Cardiac fibroblast (primary cell): ENCODE measurements around the gene FSD1L.

Source experiments
- DNase-seq, 2 donors: peaks; one replicate each; pipeline versions ENCODE4 v3.0.0 to v3.0.0-alpha.2; 2010; ENCODE audit warnings: low read depth in 2 of 2
- H3K4me3 ChIP-seq, 2 donors: replicated peaks in 1 of 2; 1 replicate in 1 of 2; 2 replicates in 1 of 2; pipeline ENCODE4 v1.5.1; 2011; ENCODE audit warnings: low read depth in 2 of 2, low read length in 2 of 2, mild to moderate bottlenecking in 2 of 2, moderate library complexity in 1 of 2
- CTCF ChIP-seq: IDR thresholded peaks from one replicate; pipeline ENCODE4 v1.5.1; 2011; ENCODE audit warnings: low read depth, mild to moderate bottlenecking, low read length, inconsistent platforms

FSD1L gene

DNA sequence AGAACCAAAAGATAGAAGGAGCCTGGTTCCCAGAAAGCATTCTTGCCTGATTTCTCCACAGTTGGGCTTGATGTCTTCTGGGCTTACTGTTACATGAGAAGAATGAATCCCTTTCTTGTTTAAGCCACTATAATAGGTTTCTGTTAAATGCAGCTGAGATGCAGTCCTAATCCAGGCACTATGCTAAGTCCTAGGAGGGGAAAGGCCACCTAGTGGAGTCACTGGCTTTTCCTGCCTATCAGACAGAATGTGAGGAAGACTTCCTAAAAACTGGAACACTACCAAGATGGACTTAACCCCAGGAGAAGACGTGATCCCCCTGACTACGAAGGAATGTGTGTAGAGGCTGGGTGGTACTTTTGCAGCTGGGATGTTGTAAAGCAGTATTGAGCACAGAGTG, 34.3 kb upstream of the FSD1L start:
- peak; percentile 34 for TF ChIP-seq CTCF
- DNase-seq, result peak; percentile 45 to 60
- H3K4me3 ChIP-seq, result no peak overlapping the region

DNA sequence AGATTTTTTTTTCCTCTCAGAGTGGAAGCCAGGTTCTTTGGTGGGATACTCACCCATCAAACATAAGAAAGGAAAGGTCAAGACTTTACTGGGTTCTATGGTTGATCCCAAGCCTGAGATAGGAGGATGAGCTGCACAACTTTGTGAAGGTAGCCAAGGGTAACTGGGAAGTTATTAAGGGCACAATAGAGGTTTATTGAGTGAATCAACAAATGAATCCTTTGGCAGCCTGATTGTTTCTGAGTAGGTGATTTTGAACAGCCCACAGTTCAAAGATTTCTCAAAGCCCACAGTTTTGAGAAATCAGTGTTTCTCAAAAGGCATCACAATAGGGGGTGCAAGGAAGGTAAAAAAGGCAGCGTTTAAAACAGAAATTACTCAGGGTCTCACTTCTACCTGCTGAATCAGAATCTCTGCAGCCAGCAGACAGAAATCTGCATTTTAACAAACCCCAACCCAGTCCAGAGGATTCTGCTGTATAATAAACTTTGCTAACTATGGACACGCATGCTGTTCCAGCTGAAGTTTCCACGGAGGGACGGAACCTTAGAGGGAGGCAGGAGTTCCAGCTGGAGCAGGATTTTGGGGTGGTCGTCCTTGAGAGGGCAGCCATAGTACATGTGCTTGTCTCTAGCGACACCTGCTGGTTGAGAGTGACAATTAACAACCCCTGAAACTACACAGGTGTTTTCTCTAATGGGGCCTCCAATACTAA, 32.7 kb upstream of the FSD1L start:
- no peak overlapping the region for H3K4me3 ChIP-seq
- peak; percentile 83 for TF ChIP-seq CTCF
- DNase-seq, result peak; percentile 68 to 69

DNA sequence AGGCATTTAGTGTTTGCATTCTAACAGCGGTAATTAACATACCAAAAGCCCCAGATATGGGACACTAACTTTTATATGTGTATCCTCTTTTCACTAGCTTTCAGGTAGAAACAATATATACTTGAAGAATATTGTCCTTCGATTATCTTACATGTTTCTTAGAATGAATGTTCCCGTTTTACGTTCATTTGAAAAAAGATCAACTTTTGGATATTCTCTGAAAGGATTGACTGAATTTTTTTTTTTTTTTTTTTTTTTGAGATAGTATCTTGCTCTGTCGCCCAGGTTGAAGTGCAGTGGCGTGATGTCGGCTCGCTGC, 32.2 kb upstream of the FSD1L start:
- DNase-seq, result no peak
- H3K4me3 ChIP-seq, result no peak overlapping the region
- TF ChIP-seq CTCF, result no peak

DNA sequence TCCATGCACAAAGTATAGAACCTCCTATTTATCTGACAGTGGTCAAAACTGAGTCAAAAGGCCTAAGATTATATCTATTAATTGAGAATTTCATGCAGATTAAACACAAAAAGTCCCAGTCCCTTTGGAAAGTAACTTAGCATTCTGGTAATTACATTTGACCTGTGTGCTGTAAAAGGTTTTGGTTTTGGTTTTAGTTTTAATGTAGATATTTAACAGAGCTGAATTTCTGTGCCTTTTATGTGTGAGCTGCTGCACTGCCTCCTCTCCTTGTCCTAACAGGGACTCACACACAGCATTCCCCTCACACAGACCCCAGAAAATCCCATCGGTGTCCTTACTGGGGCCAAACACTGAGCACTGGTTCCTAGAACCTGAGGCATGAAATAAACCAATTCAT, 31.0 kb upstream of the FSD1L start:
- TF ChIP-seq CTCF, result no peak
- DNase-seq, result no peak

DNA sequence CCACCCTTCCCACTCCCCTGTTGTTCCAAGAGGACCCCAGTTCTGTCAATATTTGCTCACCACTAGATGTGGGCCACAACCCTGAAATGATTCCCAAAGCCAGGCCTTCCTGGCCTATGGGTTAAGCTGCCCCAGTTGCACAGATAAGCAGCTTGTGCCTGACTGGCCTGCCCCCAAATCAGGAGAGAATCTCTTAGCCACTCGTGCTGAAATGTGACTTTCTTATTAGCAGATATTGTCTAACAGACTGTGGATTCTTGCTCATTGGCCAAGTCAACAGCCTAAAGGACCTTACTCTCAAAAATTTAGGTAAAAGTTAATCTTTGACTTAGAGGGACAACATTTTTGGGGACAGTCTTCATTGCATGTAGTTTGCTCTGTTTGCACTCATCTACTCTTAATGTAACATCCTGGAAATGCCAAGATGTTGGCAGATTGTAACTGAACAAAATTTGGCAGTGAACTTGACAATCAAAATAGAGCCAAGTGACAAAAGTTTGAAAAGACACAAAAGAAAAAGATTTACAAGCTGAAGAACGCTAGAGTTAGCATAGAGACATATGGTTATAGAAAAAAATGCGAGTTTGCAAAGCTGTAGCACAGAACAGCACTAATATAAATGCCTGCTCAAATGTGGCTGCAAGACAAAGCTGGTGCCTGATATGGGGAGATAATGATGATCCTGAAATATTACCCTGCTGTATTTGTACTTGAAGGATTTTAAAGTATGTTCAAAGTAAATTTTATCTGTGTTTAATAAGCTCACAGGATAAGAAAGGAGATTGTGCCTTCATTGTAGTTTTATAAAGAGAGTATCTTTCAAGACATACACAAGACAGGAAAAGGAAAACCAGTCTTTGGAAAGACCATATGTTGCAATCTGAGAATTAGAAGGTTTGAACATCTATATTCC, 29.0 kb upstream of the FSD1L start:
- TF ChIP-seq CTCF, result no peak
- DNase-seq, result no peak
- H3K4me3 ChIP-seq, result no peak overlapping the region

More for the DNA sequence above, 31.0 kb upstream of the FSD1L start:
- H3K4me3 ChIP-seq, result no peak overlapping the region

- TF ChIP-seq CTCF, result no peak
- H3K4me3 ChIP-seq, result no peak overlapping the region
- DNase-seq, result no peak
Measured at GRCh38 chr9:105419816-105420597, 27.8 kb upstream of the FSD1L start.
